Calu3 (cell line): ENCODE measurements around the gene TBL2. TPM values are rescaled to one million over a fixed set of nuclear protein-coding genes. Genes with fewer than 3 reads are reported as not detected.
"Not testable (repeated sequence)": the region's sequence is repeated elsewhere in the genome, so short reads cannot be mapped to it uniquely, and the experiment has no call there.

Source experiments
- BruUV-seq: library from RNA; stranded (reverse); fragments of 400-500 nt; replicated peaks from 2 replicates; lab custom pipeline; 2021; lab: Mats Ljungman, UMichigan
- CTCF ChIA-PET: fragments of 300-600 bp; sonication (Branson Sonifier 250); formaldehyde crosslinking; loops from one replicate; lab custom pipeline; 2022; ENCODE audit warnings: antibody characterized with exemption; lab: Charles Lee
- DNase-seq: peaks from one replicate; pipeline ENCODE4 v3.0.0; 2022
- H3K27ac Mint-ChIP-seq: one replicate; pipeline ENCODE4 v1.8.0; 2022; ENCODE audit warnings: mixed read lengths; ENCODE audit not compliant: unreplicated experiment
- H3K27me3 Mint-ChIP-seq: one replicate; pipeline ENCODE4 v1.8.0; 2022; ENCODE audit warnings: mixed read lengths; ENCODE audit not compliant: unreplicated experiment
- H3K36me3 Mint-ChIP-seq: one replicate; pipeline ENCODE4 v1.8.0; 2022; ENCODE audit warnings: mild to moderate bottlenecking, moderate library complexity, mixed read lengths; ENCODE audit not compliant: insufficient read depth, unreplicated experiment
- H3K4me1 Mint-ChIP-seq: one replicate; pipeline ENCODE4 v1.8.0; 2022; ENCODE audit warnings: mild to moderate bottlenecking, low read depth, mixed read lengths; ENCODE audit not compliant: unreplicated experiment
- H3K4me3 Mint-ChIP-seq: one replicate; pipeline ENCODE4 v1.8.0; 2022; ENCODE audit warnings: mild to moderate bottlenecking, low read depth, moderate library complexity, mixed read lengths; ENCODE audit not compliant: unreplicated experiment
- H3K9me3 Mint-ChIP-seq: one replicate; pipeline ENCODE4 v1.8.0; 2022; ENCODE audit warnings: low read depth, mixed read lengths; ENCODE audit not compliant: unreplicated experiment
- intact Hi-C: fragments of 100-400 bp; cut with micrococcal nuclease; formaldehyde crosslinking; loops from one replicate; pipeline ENCODE4 v1.10.0; 2022; ENCODE audit not compliant: unreplicated experiment
- total RNA-seq: library from RNA; stranded (reverse); gene quantifications from 2 replicates; pipeline ENCODE4 v1.2.3, GENCODE V29; 2022
- TF ChIP-seq, protein P1 (sequence below): fragments of 200-600 bp; IDR thresholded peaks from one replicate; pipeline ENCODE4 v1.8.0; 2022; ENCODE audit warnings: antibody characterized with exemption; ENCODE audit not compliant: unreplicated experiment

The TBL2 gene
- total RNA-seq, 1 experiment from 2014 or later, result 35.9 TPM

DNA sequence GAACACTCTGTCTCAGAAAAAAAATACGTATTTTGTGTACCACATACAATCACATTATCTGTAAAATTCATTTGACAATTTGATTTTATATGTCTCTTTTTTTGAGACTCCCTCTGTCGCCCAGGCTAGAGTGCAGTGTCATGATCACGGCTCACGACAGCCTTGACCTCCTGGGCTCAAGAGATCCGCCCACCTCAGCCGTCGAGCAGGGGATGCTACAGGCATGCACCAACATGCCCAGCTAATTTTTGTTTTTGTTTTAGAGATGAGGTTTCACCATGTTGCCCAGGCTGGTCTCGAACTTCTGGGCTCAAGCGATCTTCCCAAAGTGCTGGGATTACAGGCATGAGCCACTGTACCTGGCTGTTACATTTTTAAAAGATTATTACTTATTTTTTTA lies 44.6 kb downstream of the TBL2 start:
- Mint-ChIP-seq H3K4me3 (no peak overlapping the region), H3K27me3 (no peaks in the 10 kb centered on the region), H3K9me3 (no peaks in the 10 kb centered on the region), H3K4me1 (no peaks in the 10 kb centered on the region), H3K36me3 (no peaks in the 10 kb centered on the region), H3K27ac (no peak overlapping the region)
- no peak for DNase-seq
- BruUV-seq, result no TSS peak
- TF ChIP-seq, protein P1, sequence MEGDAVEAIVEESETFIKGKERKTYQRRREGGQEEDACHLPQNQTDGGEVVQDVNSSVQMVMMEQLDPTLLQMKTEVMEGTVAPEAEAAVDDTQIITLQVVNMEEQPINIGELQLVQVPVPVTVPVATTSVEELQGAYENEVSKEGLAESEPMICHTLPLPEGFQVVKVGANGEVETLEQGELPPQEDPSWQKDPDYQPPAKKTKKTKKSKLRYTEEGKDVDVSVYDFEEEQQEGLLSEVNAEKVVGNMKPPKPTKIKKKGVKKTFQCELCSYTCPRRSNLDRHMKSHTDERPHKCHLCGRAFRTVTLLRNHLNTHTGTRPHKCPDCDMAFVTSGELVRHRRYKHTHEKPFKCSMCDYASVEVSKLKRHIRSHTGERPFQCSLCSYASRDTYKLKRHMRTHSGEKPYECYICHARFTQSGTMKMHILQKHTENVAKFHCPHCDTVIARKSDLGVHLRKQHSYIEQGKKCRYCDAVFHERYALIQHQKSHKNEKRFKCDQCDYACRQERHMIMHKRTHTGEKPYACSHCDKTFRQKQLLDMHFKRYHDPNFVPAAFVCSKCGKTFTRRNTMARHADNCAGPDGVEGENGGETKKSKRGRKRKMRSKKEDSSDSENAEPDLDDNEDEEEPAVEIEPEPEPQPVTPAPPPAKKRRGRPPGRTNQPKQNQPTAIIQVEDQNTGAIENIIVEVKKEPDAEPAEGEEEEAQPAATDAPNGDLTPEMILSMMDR, result no peak
- intact Hi-C loops, result no loop called here
- CTCF ChIA-PET, result no interaction called here

DNA sequence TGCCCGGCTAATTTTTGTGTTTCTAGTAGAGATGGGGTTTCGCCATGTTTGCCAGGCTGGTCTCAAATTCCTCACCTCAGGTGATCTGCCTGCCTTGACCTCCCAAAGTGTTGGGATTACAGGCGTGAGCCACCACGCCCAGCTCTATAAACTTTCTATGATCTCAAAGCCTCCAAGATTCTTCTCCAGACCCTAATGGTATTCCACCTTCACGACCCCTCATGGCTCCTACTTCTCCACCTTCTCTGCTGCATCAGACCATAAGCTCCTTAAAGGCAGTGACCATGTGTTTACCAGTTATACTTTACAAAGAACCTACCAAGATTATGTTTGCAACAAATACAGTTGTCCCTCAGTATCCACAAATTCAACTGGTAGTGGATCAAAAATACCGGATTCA lies 46.2 kb downstream of the TBL2 start:
- intact Hi-C loops, result no loop called here
- TF ChIP-seq, protein P1, result no peak
- H3K27me3 Mint-ChIP-seq, result no peaks in the 10 kb centered on the region
- H3K36me3 Mint-ChIP-seq, result no peaks in the 10 kb centered on the region
- no peak overlapping the region for H3K4me3 Mint-ChIP-seq
- DNase-seq, result no peak
- H3K4me1 Mint-ChIP-seq, result no peaks in the 10 kb centered on the region
- BruUV-seq, result no TSS peak
- no peaks in the 10 kb centered on the region for H3K9me3 Mint-ChIP-seq
- no peak overlapping the region for H3K27ac Mint-ChIP-seq
- CTCF ChIA-PET, result no interaction called here

DNA sequence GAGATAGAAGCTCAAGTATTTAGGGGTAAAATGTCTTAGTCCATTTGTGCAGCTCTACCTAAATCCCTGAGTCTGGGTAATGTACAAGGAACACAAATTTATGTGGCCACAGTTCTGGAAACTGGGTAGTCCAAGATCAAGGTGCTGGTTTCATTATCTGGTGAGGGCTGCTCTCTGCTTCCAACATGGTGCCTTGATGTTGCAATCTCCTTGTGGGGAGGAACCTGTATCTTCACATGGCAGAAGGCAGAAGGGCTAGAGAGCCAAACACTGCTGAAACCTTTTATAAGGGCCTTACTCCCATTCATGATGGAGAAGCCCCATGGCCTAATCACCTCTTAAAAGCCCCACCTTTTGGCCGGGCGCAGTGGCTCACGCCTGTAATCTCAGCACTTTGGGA lies 47.6 kb downstream of the TBL2 start:
- no TSS peak for BruUV-seq
- DNase-seq, result no peak
- TF ChIP-seq, protein P1, result no peak
- H3K36me3 Mint-ChIP-seq, result no peaks in the 10 kb centered on the region
- intact Hi-C loops, result no loop called here
- H3K27me3 Mint-ChIP-seq, result no peaks in the 10 kb centered on the region
- no peaks in the 10 kb centered on the region for H3K4me1 Mint-ChIP-seq
- CTCF ChIA-PET, result no interaction called here
- no peak overlapping the region for H3K27ac Mint-ChIP-seq
- no peak overlapping the region for H3K4me3 Mint-ChIP-seq
- no peaks in the 10 kb centered on the region for H3K9me3 Mint-ChIP-seq

DNA sequence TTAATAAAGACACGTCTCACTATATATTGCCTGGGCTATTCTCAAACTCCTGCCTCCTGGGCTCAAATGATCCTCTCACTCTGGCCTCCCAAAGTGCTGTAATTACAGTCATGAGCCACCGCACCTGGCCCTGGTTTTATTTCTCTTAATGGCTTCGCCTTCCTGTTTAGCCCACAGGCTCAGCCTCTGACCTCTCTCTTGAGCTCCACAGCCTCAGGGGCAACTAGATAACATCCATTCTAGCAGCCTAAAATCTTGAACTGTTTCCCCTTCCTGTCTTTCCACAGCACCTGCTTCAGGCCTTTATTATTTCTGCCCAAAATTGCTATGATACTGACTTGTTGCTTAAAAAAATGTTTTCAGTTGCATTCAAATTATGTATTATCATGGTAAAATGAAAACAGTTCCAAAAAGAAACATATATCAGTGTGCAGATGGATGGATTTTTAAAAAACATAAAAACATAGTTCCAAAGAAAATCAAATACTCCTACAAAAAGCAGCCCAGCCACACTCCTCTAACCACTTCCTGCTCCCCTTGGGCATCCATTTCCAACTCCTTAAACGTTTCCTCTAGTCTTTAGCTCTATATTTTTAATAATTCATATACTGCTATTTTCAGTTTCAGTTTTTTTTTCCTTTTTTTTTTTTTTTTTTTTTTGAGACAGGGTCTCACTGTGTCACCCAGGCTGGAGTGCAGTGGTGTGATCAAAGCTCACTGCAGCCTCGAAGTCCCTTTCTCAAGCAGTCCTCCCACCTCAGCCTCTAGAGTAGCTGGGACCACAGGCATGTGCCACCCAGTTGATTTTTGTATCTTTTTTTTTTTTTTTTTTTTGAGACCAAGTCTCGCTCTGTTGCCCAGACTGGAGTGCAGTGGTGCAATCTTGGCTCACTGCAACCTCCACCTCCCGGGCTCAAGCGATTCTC lies 51.2 kb downstream of the TBL2 start:
- Mint-ChIP-seq H3K36me3 (peaks cover 7% of the 10 kb centered on the region), H3K9me3 (no peaks in the 10 kb centered on the region), H3K4me3 (no peak overlapping the region), H3K27me3 (no peaks in the 10 kb centered on the region), H3K4me1 (no peaks in the 10 kb centered on the region), H3K27ac (no peak overlapping the region)
- no peak for DNase-seq
- TF ChIP-seq, protein P1, result no peak
- intact Hi-C loops, result no loop called here
- BruUV-seq, result no TSS peak
- CTCF ChIA-PET, result interaction anchor here (0.7 kb wide), 1 partner anchor 11 kb away, joined by 4 read pairs; no protein-coding TSS in a partner anchor

DNA sequence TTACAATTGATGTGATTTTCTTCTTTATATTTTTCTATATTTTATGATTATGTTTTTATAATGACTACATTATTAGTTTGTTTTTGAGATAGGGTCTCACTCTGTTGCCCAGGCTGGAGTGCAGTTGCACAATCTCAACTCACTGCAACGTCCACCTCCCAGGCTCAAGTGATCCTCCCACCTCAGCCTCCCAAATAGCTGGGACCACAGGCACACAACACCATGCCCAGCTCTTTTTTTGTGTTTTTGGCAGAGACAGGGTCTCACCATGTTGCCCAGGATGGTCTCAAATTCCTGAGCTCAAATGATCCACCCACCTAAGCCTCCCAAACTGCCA lies 52.3 kb downstream of the TBL2 start:
- CTCF ChIA-PET, DNase-seq, intact Hi-C loops, H3K4me1 Mint-ChIP-seq, H3K4me3 Mint-ChIP-seq, BruUV-seq, H3K27me3 Mint-ChIP-seq, H3K9me3 Mint-ChIP-seq, H3K27ac Mint-ChIP-seq: not testable (repeated sequence)
- peaks cover 17% of the 10 kb centered on the region for H3K36me3 Mint-ChIP-seq
